HepG2 (cell line): ENCODE data around the gene FAM131C.

Source experiments
- CREB1 ChIP-seq, 2 experiments: fragments of 450-650 bp in 1 of 2; IDR thresholded peaks; 2 replicates each; pipeline ENCODE4 v1.6.1; 2016 to 2017; ENCODE audit warnings: control low read depth in 1 of 2, mild to moderate bottlenecking in 1 of 2, missing compliant biosample characterization in 1 of 2, missing genetic modification characterization in 1 of 2
- TF ChIP-seq, protein P1 (sequence below): IDR thresholded peaks from 2 replicates; pipeline ENCODE4 v1.6.1; 2012; ENCODE audit warnings: inconsistent platforms
- TF ChIP-seq, protein P2 (sequence below): sonication (generic); formaldehyde crosslinking; IDR thresholded peaks from 2 replicates; pipeline ENCODE4 v1.8.0; 2022; ENCODE audit warnings: mild to moderate bottlenecking, missing genetic modification reagents, moderate library complexity

DNA sequence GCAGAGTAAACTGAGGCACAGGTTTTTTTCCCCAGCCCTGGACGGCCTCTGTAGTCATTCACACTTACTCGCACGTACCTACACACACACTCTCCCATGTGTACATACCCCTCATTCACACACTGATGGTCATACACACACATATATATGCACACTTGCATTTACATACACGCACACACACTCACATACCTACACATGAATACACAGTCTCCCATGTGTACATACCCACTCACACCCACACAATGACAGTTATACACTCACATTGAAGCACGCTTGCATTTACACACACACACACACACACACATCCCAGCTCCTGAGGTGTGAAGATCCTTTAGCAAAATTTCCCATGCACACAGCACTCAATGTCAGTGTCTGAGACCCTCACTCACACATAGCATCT is 766 bp upstream of the FAM131C start:
- TF ChIP-seq CREB1 (IDR thresholded peaks at IDR 0.05) (no peak), CREB1 (CRISPR knock-in tag; IDR thresholded peaks at IDR 0.05) (no peak)
- TF ChIP-seq, protein P1, sequence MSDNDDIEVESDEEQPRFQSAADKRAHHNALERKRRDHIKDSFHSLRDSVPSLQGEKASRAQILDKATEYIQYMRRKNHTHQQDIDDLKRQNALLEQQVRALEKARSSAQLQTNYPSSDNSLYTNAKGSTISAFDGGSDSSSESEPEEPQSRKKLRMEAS, result no peak
- TF ChIP-seq, protein P2, sequence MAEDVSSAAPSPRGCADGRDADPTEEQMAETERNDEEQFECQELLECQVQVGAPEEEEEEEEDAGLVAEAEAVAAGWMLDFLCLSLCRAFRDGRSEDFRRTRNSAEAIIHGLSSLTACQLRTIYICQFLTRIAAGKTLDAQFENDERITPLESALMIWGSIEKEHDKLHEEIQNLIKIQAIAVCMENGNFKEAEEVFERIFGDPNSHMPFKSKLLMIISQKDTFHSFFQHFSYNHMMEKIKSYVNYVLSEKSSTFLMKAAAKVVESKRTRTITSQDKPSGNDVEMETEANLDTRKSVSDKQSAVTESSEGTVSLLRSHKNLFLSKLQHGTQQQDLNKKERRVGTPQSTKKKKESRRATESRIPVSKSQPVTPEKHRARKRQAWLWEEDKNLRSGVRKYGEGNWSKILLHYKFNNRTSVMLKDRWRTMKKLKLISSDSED (CRISPR knock-in tag), result no peak
